Measurements from ENCODE around the gene FOXQ1. TPM values are rescaled to one million over a fixed set of nuclear protein-coding genes. Genes with fewer than 3 reads are reported as not detected.

FOXQ1 gene
- total and polyA plus RNA-seq, 2 donors (not counting 3 experiments of a cell fraction or from before 2014, with no cell fraction given) = not detected

DNA sequence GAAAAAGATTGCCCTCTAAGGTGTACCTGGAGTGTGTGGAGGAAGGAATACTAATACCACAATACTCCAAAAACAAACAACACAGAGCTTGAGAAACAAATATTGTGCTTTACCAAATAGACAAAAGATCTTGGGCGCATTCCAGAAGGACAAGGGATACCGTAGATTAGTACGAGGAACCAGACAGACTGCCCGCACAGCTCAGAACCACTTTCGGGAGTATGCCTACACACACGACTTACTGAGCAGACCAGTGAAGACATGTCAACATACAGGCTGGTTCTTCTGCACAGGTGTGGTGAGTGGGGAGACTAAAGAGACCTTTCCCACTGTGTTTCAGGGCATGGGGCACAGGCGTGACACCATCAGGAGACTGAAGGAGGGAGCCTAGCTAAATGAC lies 15.8 kb upstream of the FOXQ1 start:
- ChIA-PET POLR2A (no interaction called here), CTCF (no interaction called here)
- Histone ChIP-seq H3K9ac (replicated peaks; ENCODE audit: extremely low read depth, insufficient read depth, low read length) (no peak overlapping the region), H3K36me3 (ENCODE audit: control insufficient read depth in 2 of 2, extremely low read depth in 1 of 2, insufficient read depth in 2 of 2, low read length in 2 of 2) (no peaks in the 10 kb centered on the region), H2AFZ (ENCODE audit: low read depth, low read length) (no peak overlapping the region), H3K9me1 (replicated peaks; ENCODE audit: control insufficient read depth, extremely low read depth, insufficient read depth, low read length) (no peaks in the 10 kb centered on the region), H3K27ac (ENCODE audit: insufficient read depth, low read depth, low read length) (no peak overlapping the region), H3K9me3 (replicated peaks; ENCODE audit: control insufficient read depth, insufficient read depth, low read length) (no peaks in the 10 kb centered on the region), H3K4me2 (ENCODE audit: insufficient read depth, low read length) (no peak overlapping the region), H3K27me3 (ENCODE audit: control insufficient read depth in 2 of 2, insufficient read depth in 2 of 2, low read length in 2 of 2) (no peaks in the 10 kb centered on the region), H4K20me1 (replicated peaks; ENCODE audit: control insufficient read depth, extremely low read depth, insufficient read depth, low read length) (no peaks in the 10 kb centered on the region), H3K4me3 (replicated peaks in 1 of 3; ENCODE audit: insufficient read depth in 1 of 3, low read depth in 1 of 3, low read length in 3 of 3) (no peak overlapping the region), H3K4me1 (ENCODE audit: control insufficient read depth, extremely low read depth, insufficient read depth, low read length) (no peaks in the 10 kb centered on the region), H3K79me2 (ENCODE audit: control insufficient read depth, insufficient read depth, low read length) (no peaks in the 10 kb centered on the region)
- BruUV-seq (replicated peaks) = no TSS peak
- TF ChIP-seq POLR2A (IDR thresholded peaks at IDR 0.05; ENCODE audit: low read depth, low read length) (no peak), EZH2 (IDR thresholded peaks at IDR 0.05; ENCODE audit: borderline replicate concordance, low read depth, low read length, severe bottlenecking) (no peak), FOS (IDR thresholded peaks at IDR 0.05; ENCODE audit: borderline replicate concordance, insufficient read depth, low read length) (no peak), JUN (IDR thresholded peaks at IDR 0.05; ENCODE audit: borderline replicate concordance, insufficient read depth, insufficient read length, low read depth) (no peak)
- TF ChIP-seq, protein P1, sequence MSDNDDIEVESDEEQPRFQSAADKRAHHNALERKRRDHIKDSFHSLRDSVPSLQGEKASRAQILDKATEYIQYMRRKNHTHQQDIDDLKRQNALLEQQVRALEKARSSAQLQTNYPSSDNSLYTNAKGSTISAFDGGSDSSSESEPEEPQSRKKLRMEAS (IDR thresholded peaks at IDR 0.05; ENCODE audit: insufficient read depth, insufficient read length) = no peak
- TF ChIP-seq, protein P2, sequence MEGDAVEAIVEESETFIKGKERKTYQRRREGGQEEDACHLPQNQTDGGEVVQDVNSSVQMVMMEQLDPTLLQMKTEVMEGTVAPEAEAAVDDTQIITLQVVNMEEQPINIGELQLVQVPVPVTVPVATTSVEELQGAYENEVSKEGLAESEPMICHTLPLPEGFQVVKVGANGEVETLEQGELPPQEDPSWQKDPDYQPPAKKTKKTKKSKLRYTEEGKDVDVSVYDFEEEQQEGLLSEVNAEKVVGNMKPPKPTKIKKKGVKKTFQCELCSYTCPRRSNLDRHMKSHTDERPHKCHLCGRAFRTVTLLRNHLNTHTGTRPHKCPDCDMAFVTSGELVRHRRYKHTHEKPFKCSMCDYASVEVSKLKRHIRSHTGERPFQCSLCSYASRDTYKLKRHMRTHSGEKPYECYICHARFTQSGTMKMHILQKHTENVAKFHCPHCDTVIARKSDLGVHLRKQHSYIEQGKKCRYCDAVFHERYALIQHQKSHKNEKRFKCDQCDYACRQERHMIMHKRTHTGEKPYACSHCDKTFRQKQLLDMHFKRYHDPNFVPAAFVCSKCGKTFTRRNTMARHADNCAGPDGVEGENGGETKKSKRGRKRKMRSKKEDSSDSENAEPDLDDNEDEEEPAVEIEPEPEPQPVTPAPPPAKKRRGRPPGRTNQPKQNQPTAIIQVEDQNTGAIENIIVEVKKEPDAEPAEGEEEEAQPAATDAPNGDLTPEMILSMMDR (IDR thresholded peaks at IDR 0.05; ENCODE audit: extremely low read depth in 1 of 2, insufficient read depth in 1 of 2, low read depth in 1 of 2, low read length in 2 of 2) = no peak
- DNase-seq (ENCODE audit: low read depth, low spot score) = no peak
- intact Hi-C loops (cut with micrococcal nuclease) (no loop called here), dilution Hi-C loops (cut with MboI; ENCODE audit: extremely low pct_ligation_motif_present, low sequenced_read_pairs) (no loop called here)
- FAIRE-seq = no peak

DNA sequence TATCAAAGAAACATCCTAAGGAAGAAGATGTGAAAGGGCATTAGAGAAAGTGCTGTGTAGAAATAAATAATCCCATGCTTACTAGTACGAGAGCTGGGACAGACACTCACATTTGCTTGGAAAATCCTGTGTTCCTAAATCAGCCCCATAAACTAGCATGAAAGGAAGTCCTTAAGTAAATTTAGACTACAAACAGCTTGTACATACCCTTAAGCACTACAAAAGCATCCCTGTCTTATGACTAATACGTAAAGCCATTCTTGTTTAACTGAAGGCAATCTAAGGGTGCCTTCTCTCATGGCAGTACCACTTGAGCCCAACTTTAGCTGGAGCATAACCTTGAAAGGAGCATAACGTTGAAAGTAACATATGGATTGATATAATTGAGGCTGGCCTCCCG lies 15.4 kb upstream of the FOXQ1 start:
- Histone ChIP-seq H3K4me1 (ENCODE audit: control insufficient read depth, extremely low read depth, insufficient read depth, low read length) (no peaks in the 10 kb centered on the region), H4K20me1 (replicated peaks; ENCODE audit: control insufficient read depth, extremely low read depth, insufficient read depth, low read length) (no peaks in the 10 kb centered on the region), H3K9ac (replicated peaks; ENCODE audit: extremely low read depth, insufficient read depth, low read length) (no peak overlapping the region), H3K4me3 (replicated peaks in 1 of 3; ENCODE audit: insufficient read depth in 1 of 3, low read depth in 1 of 3, low read length in 3 of 3) (no peak overlapping the region), H3K27ac (ENCODE audit: insufficient read depth, low read depth, low read length) (no peak overlapping the region), H3K4me2 (ENCODE audit: insufficient read depth, low read length) (no peak overlapping the region), H3K9me3 (replicated peaks; ENCODE audit: control insufficient read depth, insufficient read depth, low read length) (no peaks in the 10 kb centered on the region), H2AFZ (ENCODE audit: low read depth, low read length) (no peak overlapping the region), H3K27me3 (ENCODE audit: control insufficient read depth in 2 of 2, insufficient read depth in 2 of 2, low read length in 2 of 2) (no peaks in the 10 kb centered on the region), H3K79me2 (ENCODE audit: control insufficient read depth, insufficient read depth, low read length) (no peaks in the 10 kb centered on the region), H3K36me3 (ENCODE audit: control insufficient read depth in 2 of 2, extremely low read depth in 1 of 2, insufficient read depth in 2 of 2, low read length in 2 of 2) (no peaks in the 10 kb centered on the region), H3K9me1 (replicated peaks; ENCODE audit: control insufficient read depth, extremely low read depth, insufficient read depth, low read length) (no peaks in the 10 kb centered on the region)
- no peak for FAIRE-seq
- no TSS peak for BruUV-seq (replicated peaks)
- no peak for DNase-seq (ENCODE audit: low read depth, low spot score)
- dilution Hi-C loops (cut with MboI; ENCODE audit: extremely low pct_ligation_motif_present, low sequenced_read_pairs) = no loop called here
- intact Hi-C loops (cut with micrococcal nuclease) = no loop called here
- CTCF ChIA-PET = no interaction called here
- no peak for TF ChIP-seq MYC (IDR thresholded peaks at IDR 0.05; ENCODE audit: low read depth, low read length)
- TF ChIP-seq FOS (IDR thresholded peaks at IDR 0.05; ENCODE audit: borderline replicate concordance, insufficient read depth, low read length) = no peak
- TF ChIP-seq POLR2AphosphoS5 (IDR thresholded peaks at IDR 0.05; ENCODE audit: insufficient read depth, low read depth, low read length) = no peak
- TF ChIP-seq, protein P2 (IDR thresholded peaks at IDR 0.05; ENCODE audit: extremely low read depth in 1 of 2, insufficient read depth in 1 of 2, low read depth in 1 of 2, low read length in 2 of 2) = no peak
- no peak for TF ChIP-seq POLR2A (IDR thresholded peaks at IDR 0.05; ENCODE audit: low read depth, low read length)
- TF ChIP-seq EZH2 (IDR thresholded peaks at IDR 0.05; ENCODE audit: borderline replicate concordance, low read depth, low read length, severe bottlenecking) = no peak
- no peak for TF ChIP-seq GATA2 (IDR thresholded peaks at IDR 0.05; ENCODE audit: insufficient read depth, insufficient read length, low read depth, low read length)
- TF ChIP-seq JUN (IDR thresholded peaks at IDR 0.05; ENCODE audit: borderline replicate concordance, insufficient read depth, insufficient read length, low read depth) = no peak
- TF ChIP-seq, protein P1 (IDR thresholded peaks at IDR 0.05; ENCODE audit: insufficient read depth, insufficient read length) = no peak
- POLR2A ChIA-PET = no interaction called here

Data from endothelial cell of umbilical vein (primary cell).